ENCODE measurements around the gene NECTIN3. TPM values are rescaled to one million over a fixed set of nuclear protein-coding genes. Genes with fewer than 3 reads are reported as not detected.

Gene NECTIN3
- total RNA-seq, 1 experiment from 2014 or later, result 18.8 TPM

DNA sequence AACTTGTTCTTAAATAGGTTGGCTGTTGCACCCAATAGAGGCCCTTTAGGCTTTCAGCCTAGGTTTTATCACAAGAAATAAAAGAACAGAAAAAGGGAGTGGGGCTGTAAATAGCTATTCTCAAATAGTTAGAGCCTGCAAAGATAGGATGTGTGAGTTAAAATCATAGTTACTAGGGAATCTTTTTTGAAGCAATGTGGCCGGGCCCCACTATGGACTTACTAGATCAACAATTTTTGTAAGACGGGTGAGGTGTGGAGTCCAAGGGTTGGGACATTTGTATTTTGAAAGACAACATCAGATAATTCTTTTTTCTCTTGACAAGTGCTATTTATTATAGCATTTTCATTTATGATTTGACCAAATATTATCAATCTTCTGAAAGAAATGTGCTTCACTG is 5.8 kb downstream of the NECTIN3 start:
- H3K27me3 ChIP-seq (ENCODE audit: control insufficient read depth, insufficient read depth, low read length), result peaks cover 12% of the 10 kb centered on the region; the same call in 1 of the 2 replicates
- no peak for ATAC-seq
- TF ChIP-seq POLR2AphosphoS5 (IDR thresholded peaks at IDR 0.05; ENCODE audit: low read depth, low read length) (no peak), TCF7L2 (IDR thresholded peaks at IDR 0.05; ENCODE audit: low read depth, low read length) (no peak), SIN3A (IDR thresholded peaks at IDR 0.05; ENCODE audit: borderline replicate concordance, insufficient read depth, low read depth, low read length) (no peak)
- TF ChIP-seq, protein P1, sequence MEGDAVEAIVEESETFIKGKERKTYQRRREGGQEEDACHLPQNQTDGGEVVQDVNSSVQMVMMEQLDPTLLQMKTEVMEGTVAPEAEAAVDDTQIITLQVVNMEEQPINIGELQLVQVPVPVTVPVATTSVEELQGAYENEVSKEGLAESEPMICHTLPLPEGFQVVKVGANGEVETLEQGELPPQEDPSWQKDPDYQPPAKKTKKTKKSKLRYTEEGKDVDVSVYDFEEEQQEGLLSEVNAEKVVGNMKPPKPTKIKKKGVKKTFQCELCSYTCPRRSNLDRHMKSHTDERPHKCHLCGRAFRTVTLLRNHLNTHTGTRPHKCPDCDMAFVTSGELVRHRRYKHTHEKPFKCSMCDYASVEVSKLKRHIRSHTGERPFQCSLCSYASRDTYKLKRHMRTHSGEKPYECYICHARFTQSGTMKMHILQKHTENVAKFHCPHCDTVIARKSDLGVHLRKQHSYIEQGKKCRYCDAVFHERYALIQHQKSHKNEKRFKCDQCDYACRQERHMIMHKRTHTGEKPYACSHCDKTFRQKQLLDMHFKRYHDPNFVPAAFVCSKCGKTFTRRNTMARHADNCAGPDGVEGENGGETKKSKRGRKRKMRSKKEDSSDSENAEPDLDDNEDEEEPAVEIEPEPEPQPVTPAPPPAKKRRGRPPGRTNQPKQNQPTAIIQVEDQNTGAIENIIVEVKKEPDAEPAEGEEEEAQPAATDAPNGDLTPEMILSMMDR (IDR thresholded peaks at IDR 0.05), result no peak
- TF ChIP-seq, protein P2, sequence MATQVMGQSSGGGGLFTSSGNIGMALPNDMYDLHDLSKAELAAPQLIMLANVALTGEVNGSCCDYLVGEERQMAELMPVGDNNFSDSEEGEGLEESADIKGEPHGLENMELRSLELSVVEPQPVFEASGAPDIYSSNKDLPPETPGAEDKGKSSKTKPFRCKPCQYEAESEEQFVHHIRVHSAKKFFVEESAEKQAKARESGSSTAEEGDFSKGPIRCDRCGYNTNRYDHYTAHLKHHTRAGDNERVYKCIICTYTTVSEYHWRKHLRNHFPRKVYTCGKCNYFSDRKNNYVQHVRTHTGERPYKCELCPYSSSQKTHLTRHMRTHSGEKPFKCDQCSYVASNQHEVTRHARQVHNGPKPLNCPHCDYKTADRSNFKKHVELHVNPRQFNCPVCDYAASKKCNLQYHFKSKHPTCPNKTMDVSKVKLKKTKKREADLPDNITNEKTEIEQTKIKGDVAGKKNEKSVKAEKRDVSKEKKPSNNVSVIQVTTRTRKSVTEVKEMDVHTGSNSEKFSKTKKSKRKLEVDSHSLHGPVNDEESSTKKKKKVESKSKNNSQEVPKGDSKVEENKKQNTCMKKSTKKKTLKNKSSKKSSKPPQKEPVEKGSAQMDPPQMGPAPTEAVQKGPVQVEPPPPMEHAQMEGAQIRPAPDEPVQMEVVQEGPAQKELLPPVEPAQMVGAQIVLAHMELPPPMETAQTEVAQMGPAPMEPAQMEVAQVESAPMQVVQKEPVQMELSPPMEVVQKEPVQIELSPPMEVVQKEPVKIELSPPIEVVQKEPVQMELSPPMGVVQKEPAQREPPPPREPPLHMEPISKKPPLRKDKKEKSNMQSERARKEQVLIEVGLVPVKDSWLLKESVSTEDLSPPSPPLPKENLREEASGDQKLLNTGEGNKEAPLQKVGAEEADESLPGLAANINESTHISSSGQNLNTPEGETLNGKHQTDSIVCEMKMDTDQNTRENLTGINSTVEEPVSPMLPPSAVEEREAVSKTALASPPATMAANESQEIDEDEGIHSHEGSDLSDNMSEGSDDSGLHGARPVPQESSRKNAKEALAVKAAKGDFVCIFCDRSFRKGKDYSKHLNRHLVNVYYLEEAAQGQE (IDR thresholded peaks at IDR 0.05; ENCODE audit: insufficient read depth in 1 of 2, low read depth in 2 of 2, low read length in 1 of 2), result no peak
- no peak overlapping the region for H3K4me3 ChIP-seq (ENCODE audit: low read depth in 2 of 2, low read length in 2 of 2)
- no peak for DNase-seq (ENCODE audit: low read depth, low spot score)
- H3K36me3 ChIP-seq (ENCODE audit: control insufficient read depth, insufficient read depth, low read length), result no peaks in the 10 kb centered on the region
- H3K4me1 ChIP-seq (ENCODE audit: control insufficient read depth, insufficient read depth, low read length), result peaks cover 10% of the 10 kb centered on the region
- H3K27ac ChIP-seq (ENCODE audit: low read length), result no peak overlapping the region
- H3K9me3 ChIP-seq (ENCODE audit: control insufficient read depth, insufficient read depth, low read depth, low read length), result no peaks in the 10 kb centered on the region
- intact Hi-C loops (cut with micrococcal nuclease; ENCODE audit: unreplicated experiment) (no loop called here), in situ Hi-C loops (cut with HindIII; ENCODE audit: low pct_unique_long_range_greater_than_20kb, low sequenced_read_pairs) (no loop called here)
- POLR2A ChIA-PET, result no interaction called here
- no TSS peak for BruUV-seq (replicated peaks)
- CTCF ChIA-PET, result no interaction called here

DNA sequence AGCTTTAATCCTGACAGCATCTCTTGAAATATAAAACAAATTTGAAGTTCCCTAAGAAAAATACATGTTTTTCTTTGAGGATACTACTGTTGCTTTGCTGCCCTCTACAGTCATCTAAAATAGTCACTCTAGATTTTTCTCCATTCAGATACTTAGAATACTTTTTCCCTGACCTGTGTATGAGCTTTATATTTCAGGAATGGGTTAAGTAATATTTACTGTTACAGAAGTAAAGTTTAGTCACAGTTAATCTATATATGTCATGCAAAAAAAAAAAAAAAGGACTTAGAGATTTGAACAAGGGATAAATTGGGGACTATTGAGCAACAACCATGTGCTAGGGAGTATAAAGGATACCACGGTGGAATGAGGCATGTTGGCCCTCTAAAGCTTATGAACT is 8.8 kb downstream of the NECTIN3 start:
- in situ Hi-C loops (cut with HindIII; ENCODE audit: low pct_unique_long_range_greater_than_20kb, low sequenced_read_pairs), result no loop called here
- H3K36me3 ChIP-seq (ENCODE audit: control insufficient read depth, insufficient read depth, low read length), result no peaks in the 10 kb centered on the region
- H3K4me1 ChIP-seq (ENCODE audit: control insufficient read depth, insufficient read depth, low read length), result no peaks in the 10 kb centered on the region
- intact Hi-C loops (cut with micrococcal nuclease; ENCODE audit: unreplicated experiment), result no loop called here
- no peak overlapping the region for H3K27ac ChIP-seq (ENCODE audit: low read length)
- no peak for ATAC-seq
- no peak for TF ChIP-seq POLR2AphosphoS5 (IDR thresholded peaks at IDR 0.05; ENCODE audit: low read depth, low read length)
- TF ChIP-seq, protein P2 (IDR thresholded peaks at IDR 0.05; ENCODE audit: insufficient read depth in 1 of 2, low read depth in 2 of 2, low read length in 1 of 2), result no peak
- TF ChIP-seq, protein P1 (IDR thresholded peaks at IDR 0.05), result peak; percentile 60; the same call in 1 of the 2 replicates
- DNase-seq (ENCODE audit: low read depth, low spot score), result no peak
- POLR2A ChIA-PET, result no interaction called here
- CTCF ChIA-PET, result interaction anchor here (0.6 to 0.7 kb wide), 3 partner anchors 307 to 538 kb away, joined by 3 to 5 read pairs (median 3); no protein-coding TSS in a partner anchor
- no peaks in the 10 kb centered on the region for H3K27me3 ChIP-seq (ENCODE audit: control insufficient read depth, insufficient read depth, low read length)
- no peak overlapping the region for H3K4me3 ChIP-seq (ENCODE audit: low read depth in 2 of 2, low read length in 2 of 2)
- H3K9me3 ChIP-seq (ENCODE audit: control insufficient read depth, insufficient read depth, low read depth, low read length), result no peaks in the 10 kb centered on the region
- no TSS peak for BruUV-seq (replicated peaks)

All from Panc1 (cell line).